ENCODE results near the gene C11orf86. TPM values are rescaled to one million over a fixed set of nuclear protein-coding genes. Genes with fewer than 3 reads are reported as not detected.
A peak's percentile ranks its signal among the peaks of the same experiment; 100 is the strongest.

C11orf86 gene
- total RNA-seq, 1 donor from 2014 or later, result not detected

GRCh38 chr11:67016550-67016949 is 41.4 kb downstream of the C11orf86 start:
- H3K4me3 Mint-ChIP-seq (ENCODE audit: unreplicated experiment), result no peak overlapping the region
- H3K27ac Mint-ChIP-seq (ENCODE audit: unreplicated experiment), result no peak overlapping the region
- peaks cover 2% of the 10 kb centered on the region for H3K4me1 Mint-ChIP-seq (ENCODE audit: low read depth, unreplicated experiment)
- peaks cover 6% of the 10 kb centered on the region for H3K9me3 Mint-ChIP-seq (ENCODE audit: unreplicated experiment)
- TF ChIP-seq, protein P1, sequence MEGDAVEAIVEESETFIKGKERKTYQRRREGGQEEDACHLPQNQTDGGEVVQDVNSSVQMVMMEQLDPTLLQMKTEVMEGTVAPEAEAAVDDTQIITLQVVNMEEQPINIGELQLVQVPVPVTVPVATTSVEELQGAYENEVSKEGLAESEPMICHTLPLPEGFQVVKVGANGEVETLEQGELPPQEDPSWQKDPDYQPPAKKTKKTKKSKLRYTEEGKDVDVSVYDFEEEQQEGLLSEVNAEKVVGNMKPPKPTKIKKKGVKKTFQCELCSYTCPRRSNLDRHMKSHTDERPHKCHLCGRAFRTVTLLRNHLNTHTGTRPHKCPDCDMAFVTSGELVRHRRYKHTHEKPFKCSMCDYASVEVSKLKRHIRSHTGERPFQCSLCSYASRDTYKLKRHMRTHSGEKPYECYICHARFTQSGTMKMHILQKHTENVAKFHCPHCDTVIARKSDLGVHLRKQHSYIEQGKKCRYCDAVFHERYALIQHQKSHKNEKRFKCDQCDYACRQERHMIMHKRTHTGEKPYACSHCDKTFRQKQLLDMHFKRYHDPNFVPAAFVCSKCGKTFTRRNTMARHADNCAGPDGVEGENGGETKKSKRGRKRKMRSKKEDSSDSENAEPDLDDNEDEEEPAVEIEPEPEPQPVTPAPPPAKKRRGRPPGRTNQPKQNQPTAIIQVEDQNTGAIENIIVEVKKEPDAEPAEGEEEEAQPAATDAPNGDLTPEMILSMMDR (IDR thresholded peaks at IDR 0.05; ENCODE audit: partially characterized antibody, unreplicated experiment), result no peak
- no peak for DNase-seq
- H3K27me3 Mint-ChIP-seq (ENCODE audit: unreplicated experiment), result peaks cover 6% of the 10 kb centered on the region
- no peaks in the 10 kb centered on the region for H3K36me3 Mint-ChIP-seq (ENCODE audit: unreplicated experiment)

DNA sequence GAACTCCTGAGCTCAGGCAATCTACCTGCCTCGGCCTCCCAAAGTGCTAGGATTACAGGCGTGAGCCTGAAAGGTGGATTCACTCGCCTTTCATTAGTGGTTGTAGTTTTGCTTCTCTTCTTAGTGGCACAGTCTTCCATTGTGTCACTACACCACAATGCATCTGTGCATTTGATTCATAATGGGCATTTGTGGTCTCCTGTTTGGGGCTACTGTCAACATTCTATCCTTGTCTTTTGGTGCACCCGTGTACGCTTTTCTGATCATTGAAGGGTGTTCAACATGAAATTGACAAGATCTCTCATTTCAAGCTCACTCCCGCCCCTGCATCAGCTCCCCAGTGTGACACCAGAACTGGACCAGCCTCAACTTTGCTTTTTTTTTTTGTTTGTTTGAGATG is 45.8 kb downstream of the C11orf86 start:
- peaks cover 2% of the 10 kb centered on the region for H3K4me1 Mint-ChIP-seq (ENCODE audit: low read depth, unreplicated experiment)
- H3K27me3 Mint-ChIP-seq (ENCODE audit: unreplicated experiment), result peaks cover 15% of the 10 kb centered on the region
- no peak overlapping the region for H3K4me3 Mint-ChIP-seq (ENCODE audit: unreplicated experiment)
- no peak for DNase-seq
- H3K36me3 Mint-ChIP-seq (ENCODE audit: unreplicated experiment), result no peaks in the 10 kb centered on the region
- H3K9me3 Mint-ChIP-seq (ENCODE audit: unreplicated experiment), result peaks cover 9% of the 10 kb centered on the region
- TF ChIP-seq, protein P1 (IDR thresholded peaks at IDR 0.05; ENCODE audit: partially characterized antibody, unreplicated experiment), result no peak
- no peak overlapping the region for H3K27ac Mint-ChIP-seq (ENCODE audit: unreplicated experiment)

DNA sequence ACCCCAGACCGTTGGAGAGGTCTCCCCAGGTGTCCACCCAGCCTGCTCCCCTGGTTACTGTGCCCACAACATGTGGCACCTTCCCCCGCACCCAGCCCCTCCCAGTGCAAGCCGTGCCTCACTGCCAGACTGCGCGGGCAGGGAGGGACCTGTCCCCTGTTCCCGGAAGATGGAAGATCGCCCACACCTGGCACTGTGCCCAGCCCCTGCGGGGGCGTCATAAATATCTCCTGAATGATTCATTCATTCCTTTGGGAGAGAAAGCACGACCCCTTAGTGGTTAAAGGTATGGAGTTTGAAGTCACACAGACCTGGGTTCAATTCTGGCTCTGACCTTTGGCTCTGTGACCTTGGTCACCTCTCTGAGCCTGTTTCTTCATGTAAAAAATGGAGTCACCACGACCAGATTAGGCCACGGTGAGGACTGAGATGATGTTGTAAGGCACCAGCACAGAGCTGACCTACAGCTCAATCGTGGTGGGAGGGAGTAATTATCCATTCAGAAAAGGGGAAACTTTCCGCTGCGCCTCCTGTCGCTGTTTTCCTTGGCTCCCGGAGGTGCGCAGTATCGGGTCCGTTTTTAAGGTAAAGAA is 47.3 kb downstream of the C11orf86 start:
- Mint-ChIP-seq H3K27me3 (ENCODE audit: unreplicated experiment) (peaks cover 15% of the 10 kb centered on the region), H3K36me3 (ENCODE audit: unreplicated experiment) (no peaks in the 10 kb centered on the region), H3K4me1 (ENCODE audit: low read depth, unreplicated experiment) (peaks cover 2% of the 10 kb centered on the region), H3K27ac (ENCODE audit: unreplicated experiment) (no peak overlapping the region), H3K9me3 (ENCODE audit: unreplicated experiment) (peaks cover 9% of the 10 kb centered on the region), H3K4me3 (ENCODE audit: unreplicated experiment) (peak overlapping the region; percentile 84)
- TF ChIP-seq, protein P1 (IDR thresholded peaks at IDR 0.05; ENCODE audit: partially characterized antibody, unreplicated experiment), result no peak
- DNase-seq, result no peak

GRCh38 chr11:67022961-67023956 is 48.2 kb downstream of the C11orf86 start, which contains the start of gene SYT12:
SYT12 (plus strand) TSS chr11:67023134; CDS start chr11:67030145, 7,011 bp downstream.
- H3K27ac Mint-ChIP-seq (ENCODE audit: unreplicated experiment), result no peak within 1 kb of the TSS
- DNase-seq, result peak; percentile 42
- no peaks in the 10 kb centered on the region for H3K36me3 Mint-ChIP-seq (ENCODE audit: unreplicated experiment)
- H3K4me1 Mint-ChIP-seq (ENCODE audit: low read depth, unreplicated experiment), result peaks cover 2% of the 10 kb centered on the region
- peaks cover 15% of the 10 kb centered on the region for H3K27me3 Mint-ChIP-seq (ENCODE audit: unreplicated experiment)
- H3K9me3 Mint-ChIP-seq (ENCODE audit: unreplicated experiment), result peaks cover 9% of the 10 kb centered on the region
- H3K4me3 Mint-ChIP-seq (ENCODE audit: unreplicated experiment), result peak within 1 kb of the TSS; percentile 88
- TF ChIP-seq, protein P1 (IDR thresholded peaks at IDR 0.05; ENCODE audit: partially characterized antibody, unreplicated experiment), result no peak
